Measurements from ENCODE around the gene TUBB.
"Not testable (repeated sequence)": the region's sequence is repeated elsewhere in the genome, so short reads cannot be mapped to it uniquely, and the experiment has no call there.

TUBB gene

GRCh38 chr6:30717129-30717844 lies 2.9 kb upstream of the TUBB start, which contains the start of gene MDC1:
Gene MDC1, minus strand, starts transcription at chr6:30717281. Its CDS starts 2,106 bp downstream, at chr6:30715175.
- FAIRE-seq (peak; percentile 92), DNase-seq (ENCODE audit: insufficient read length, low spot score) (peak; percentile 97)

- FAIRE-seq; DNase-seq (ENCODE audit: insufficient read length, low spot score): not testable (repeated sequence)
Measured at GRCh38 chr6:30717845-30718720, 2.1 kb upstream of the TUBB start.

DNA sequence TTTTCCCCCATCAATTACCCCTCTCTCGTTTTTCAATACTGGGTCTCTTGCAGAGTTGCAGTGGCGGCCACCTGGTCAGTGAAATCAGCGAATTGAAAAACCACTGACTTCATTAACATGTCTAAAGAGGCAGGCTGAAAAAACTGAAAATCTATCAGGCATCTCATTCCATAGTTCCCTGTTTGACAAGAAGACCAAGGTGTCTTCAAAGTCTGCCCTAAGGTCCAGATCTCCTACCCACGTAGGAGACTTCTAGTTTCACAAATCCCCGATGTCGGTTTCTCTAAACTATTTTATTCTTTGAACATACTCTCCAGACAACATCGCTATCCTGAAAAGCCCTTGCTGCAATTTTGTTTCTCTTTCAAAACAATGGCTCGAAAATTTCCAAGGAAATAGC lies 796 bp upstream of the TUBB start:
- FAIRE-seq, result no peak
- no peak for DNase-seq (ENCODE audit: insufficient read length, low spot score)

DNA sequence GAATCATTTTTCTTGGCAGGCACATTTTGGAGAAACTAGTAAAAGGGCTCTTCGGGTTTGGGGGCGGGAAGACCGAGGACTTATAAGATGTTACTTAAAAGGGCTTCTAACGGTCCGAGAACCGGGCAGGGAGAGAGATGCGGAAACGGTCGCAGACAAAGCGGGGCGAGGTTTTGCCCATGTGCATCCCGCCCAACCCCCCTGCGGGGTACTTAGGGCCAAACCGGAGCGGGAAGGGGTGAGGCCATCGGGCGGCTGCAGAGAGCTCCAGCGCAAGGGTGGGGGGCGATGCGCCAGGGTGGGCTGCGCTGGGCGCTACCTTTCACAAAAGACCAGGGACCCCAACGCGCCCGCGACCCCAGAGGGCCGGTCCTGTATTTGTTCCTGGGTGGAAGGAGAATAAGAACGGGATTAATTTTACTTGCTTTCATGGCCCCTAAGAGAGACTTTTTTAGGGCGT lies 616 bp downstream of the TUBB start:
- DNase-seq (ENCODE audit: insufficient read length, low spot score) (no peak), FAIRE-seq (no peak)

DNA sequence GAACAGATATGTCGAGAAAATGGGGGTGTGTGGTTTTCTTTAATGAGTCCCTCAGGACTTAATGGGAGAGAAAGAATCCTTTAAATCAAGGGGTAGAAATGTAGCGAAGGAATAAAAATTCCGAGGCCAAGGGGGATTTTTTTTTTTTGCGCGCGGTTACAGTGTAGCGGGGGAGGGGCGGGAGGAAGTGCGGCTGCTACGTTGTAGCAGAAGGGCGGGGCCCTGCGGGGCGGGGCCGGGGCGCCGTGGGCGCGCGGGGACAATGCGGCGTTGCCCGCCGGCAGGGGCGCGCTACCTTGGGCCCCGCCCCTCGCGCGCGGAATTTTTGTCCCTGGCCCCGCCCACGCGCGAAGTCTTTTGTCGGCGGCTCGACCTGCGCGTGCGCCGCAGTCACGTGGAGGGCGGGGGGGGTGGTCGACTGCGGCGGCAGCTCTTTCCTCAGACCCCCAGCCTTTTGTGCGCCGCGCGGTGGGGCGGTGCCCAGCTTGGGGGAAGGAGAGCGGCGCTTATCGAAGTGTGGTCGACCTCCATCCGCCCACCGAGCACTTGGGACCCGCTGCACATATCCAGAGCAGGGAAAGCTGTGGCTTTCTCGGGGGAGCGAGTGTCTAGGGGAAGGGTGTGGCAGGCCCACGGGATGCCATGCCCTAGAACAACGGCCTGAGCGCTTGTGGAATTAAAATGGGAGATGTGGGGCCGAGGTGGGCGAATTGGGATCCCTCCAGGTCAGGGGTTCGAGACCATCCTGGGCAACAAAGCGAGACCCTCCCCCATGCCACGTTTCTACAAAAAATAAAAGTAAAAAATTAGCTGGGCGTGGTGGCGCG lies 1.3 kb downstream of the TUBB start:
- peak; percentile 63 for FAIRE-seq
- DNase-seq (ENCODE audit: insufficient read length, low spot score), result peak; percentile 64

DNA sequence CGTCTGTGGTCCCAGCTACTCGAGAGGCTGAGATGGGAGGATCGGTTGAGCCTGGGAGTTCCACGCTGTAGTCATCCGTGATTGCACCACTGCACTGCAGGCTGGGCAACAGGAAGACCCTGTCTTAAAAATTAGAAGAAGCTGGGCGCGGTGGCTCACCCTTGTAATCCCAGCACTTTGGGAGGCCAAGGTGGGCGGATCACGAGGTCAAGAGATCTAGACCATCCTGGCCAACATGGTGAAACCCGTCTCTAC lies 1.8 kb downstream of the TUBB start:
- DNase-seq (ENCODE audit: insufficient read length, low spot score); FAIRE-seq: not testable (repeated sequence)

- FAIRE-seq (no peak), DNase-seq (ENCODE audit: insufficient read length, low spot score) (peak; percentile 67)
Measured at GRCh38 chr6:30722280-30723112, 2.3 kb downstream of the TUBB start.

DNA sequence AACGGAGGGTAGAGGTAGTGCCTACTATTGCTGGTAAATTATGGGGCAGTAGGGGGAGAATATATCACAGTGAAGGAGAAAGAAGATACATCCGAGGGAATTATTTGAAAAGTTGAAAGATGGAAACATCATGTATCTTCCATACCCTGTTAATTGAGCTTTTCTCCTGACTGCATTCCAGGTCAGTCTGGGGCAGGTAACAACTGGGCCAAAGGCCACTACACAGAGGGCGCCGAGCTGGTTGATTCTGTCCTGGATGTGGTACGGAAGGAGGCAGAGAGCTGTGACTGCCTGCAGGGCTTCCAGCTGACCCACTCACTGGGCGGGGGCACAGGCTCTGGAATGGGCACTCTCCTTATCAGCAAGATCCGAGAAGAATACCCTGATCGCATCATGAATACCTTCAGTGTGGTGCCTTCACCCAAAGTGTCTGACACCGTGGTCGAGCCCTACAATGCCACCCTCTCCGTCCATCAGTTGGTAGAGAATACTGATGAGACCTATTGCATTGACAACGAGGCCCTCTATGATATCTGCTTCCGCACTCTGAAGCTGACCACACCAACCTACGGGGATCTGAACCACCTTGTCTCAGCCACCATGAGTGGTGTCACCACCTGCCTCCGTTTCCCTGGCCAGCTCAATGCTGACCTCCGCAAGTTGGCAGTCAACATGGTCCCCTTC lies 3.1 kb downstream of the TUBB start:
- FAIRE-seq, result not testable (repeated sequence)

DNA sequence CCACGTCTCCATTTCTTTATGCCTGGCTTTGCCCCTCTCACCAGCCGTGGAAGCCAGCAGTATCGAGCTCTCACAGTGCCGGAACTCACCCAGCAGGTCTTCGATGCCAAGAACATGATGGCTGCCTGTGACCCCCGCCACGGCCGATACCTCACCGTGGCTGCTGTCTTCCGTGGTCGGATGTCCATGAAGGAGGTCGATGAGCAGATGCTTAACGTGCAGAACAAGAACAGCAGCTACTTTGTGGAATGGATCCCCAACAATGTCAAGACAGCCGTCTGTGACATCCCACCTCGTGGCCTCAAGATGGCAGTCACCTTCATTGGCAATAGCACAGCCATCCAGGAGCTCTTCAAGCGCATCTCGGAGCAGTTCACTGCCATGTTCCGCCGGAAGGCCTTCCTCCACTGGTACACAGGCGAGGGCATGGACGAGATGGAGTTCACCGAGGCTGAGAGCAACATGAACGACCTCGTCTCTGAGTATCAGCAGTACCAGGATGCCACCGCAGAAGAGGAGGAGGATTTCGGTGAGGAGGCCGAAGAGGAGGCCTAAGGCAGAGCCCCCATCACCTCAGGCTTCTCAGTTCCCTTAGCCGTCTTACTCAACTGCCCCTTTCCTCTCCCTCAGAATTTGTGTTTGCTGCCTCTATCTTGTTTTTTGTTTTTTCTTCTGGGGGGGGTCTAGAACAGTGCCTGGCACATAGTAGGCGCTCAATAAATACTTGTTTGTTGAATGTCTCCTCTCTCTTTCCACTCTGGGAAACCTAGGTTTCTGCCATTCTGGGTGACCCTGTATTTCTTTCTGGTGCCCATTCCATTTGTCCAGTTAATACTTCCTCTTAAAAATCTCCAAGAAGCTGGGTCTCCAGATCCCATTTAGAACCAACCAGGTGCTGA lies 3.9 kb downstream of the TUBB start:
- DNase-seq (ENCODE audit: insufficient read length, low spot score), result not testable (repeated sequence)

More for the DNA sequence above, 3.1 kb downstream of the TUBB start:
- not testable (repeated sequence) for DNase-seq (ENCODE audit: insufficient read length, low spot score)

GRCh38 chr6:30724906-30725667 lies 4.9 kb downstream of the TUBB start:
- DNase-seq (ENCODE audit: insufficient read length, low spot score) (no peak), FAIRE-seq (no peak)

More for the DNA sequence above, 3.9 kb downstream of the TUBB start:
- FAIRE-seq, result not testable (repeated sequence)

GRCh38 chr6:30725713-30726505 lies 5.8 kb downstream of the TUBB start:
- FAIRE-seq (no peak), DNase-seq (ENCODE audit: insufficient read length, low spot score) (no peak)

GRCh38 chr6:30726506-30727413 lies 6.6 kb downstream of the TUBB start:
- DNase-seq (ENCODE audit: insufficient read length, low spot score) (no peak), FAIRE-seq (no peak)

- no peak for DNase-seq (ENCODE audit: insufficient read length, low spot score)
- FAIRE-seq, result no peak
Measured at GRCh38 chr6:30727920-30728553, 7.9 kb downstream of the TUBB start.

DNA sequence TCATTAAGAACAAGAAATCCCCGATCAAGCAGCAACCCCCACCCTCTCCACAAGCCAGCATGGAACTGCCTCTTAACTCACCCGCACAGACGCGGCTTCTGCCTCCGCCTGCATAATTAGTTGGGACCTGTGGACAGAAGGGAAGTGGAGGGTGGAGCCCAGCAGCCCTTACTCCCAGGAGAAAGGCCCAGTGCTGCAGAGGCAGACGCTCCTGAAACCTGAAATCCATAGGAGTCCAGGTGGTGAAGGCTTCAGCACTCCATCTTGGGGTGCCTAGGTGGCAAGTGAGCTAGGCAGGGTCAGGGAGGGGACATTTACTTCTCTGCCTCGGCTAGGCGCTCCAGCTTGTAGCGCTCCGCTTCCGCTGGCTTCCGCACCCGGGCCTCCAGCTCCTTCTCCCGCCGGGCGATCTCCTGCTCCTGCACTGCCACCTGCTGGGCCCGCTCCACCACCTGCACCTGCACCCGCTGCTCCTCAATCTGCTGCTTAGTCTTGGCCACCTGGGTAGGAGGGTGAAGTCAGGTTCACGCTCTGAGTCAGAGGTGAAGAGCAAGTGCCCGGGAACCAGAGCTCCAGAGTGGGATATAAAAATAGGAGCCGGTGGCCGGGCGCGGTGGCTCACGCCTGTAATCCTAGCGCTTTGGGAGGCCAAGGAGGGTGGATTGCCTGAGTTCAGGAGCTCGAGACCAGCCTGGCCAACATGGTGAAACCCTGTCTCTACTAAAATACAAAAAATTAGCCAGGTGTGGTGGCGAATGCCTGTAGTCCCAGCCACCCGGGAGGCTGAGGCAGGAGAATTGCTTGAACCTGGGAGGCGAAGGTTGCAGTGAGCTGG lies 10.7 kb downstream of the TUBB start:
- FAIRE-seq (no peak), DNase-seq (ENCODE audit: insufficient read length, low spot score) (no peak)
